Upper lobe of right lung (tissue), 1 donor: ENCODE results near the gene ATP5MC2. TPM values are rescaled to one million over a fixed set of nuclear protein-coding genes. Genes with fewer than 3 reads are reported as not detected.

Experiments used
- ATAC-seq: fragments of 200-7000 bp; cut with Tn5 transposase; one replicate; pipeline ENCODE4 v1.9.1; 2020; ENCODE audit warnings: mild to moderate bottlenecking, moderate library complexity
- DNase-seq: peaks from one replicate; pipeline ENCODE4 v3.0.0-alpha.2; 2020
- H3K27ac ChIP-seq: fragments of 200-600 bp; one replicate; pipeline ENCODE4 v1.8.0; 2022
- H3K27me3 ChIP-seq: fragments of 200-600 bp; one replicate; pipeline ENCODE4 v1.8.0; 2022; ENCODE audit warnings: mild to moderate bottlenecking
- H3K36me3 ChIP-seq: fragments of 200-600 bp; one replicate; pipeline ENCODE4 v1.8.0; 2022
- H3K4me1 ChIP-seq: fragments of 200-600 bp; one replicate; pipeline ENCODE4 v1.8.0; 2022
- H3K4me3 ChIP-seq: fragments of 200-600 bp; one replicate; pipeline ENCODE4 v1.8.0; 2022; ENCODE audit warnings: mild to moderate bottlenecking
- H3K9me3 ChIP-seq: fragments of 200-600 bp; one replicate; pipeline ENCODE4 v1.8.0; 2022
- intact Hi-C: fragments of 100-400 bp; cut with DNase I; formaldehyde crosslinking; loops from one replicate; pipeline ENCODE4 v1.11.0; 2022
- total RNA-seq: library from RNA; stranded (reverse); fragmentation: NEBNext Ultra II Directional; extraction: Animal tissue kit (Norgen Biotek cat#: 25700); gene quantifications from one replicate; pipeline ENCODE4 v1.2.1, GENCODE V29; 2021
- TF ChIP-seq, protein P1 (sequence below): fragments of 200-600 bp; IDR thresholded peaks from one replicate; pipeline ENCODE4 v1.8.0; 2022; ENCODE audit warnings: antibody characterized with exemption
- donor health status: DM: no; HTN: yes; CAD: no; lungs with severe emphysema.

The ATP5MC2 gene
- total RNA-seq, 1 donor from 2014 or later, result 236 TPM

DNA sequence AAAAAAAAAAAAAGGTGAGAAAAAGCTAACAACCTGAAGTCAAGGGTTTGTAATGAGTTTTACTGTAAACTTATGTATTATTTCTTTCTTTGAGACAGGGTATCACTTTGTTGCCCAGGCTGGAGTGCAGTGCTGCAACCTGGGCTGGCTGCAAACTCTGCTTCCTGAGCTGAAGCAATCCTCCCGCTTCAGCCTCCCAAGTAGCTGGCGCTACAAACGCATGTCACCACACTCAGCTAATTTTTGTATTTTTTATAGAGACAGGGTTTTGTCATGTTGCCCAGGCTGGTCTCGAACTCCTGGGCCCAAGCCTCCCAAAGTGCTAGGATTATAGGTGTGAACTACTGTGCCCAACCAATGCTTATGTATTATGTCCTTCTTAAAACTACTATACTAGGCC, 58.9 kb downstream of the ATP5MC2 start:
- Histone ChIP-seq H3K27me3 (no peaks in the 10 kb centered on the region), H3K9me3 (no peaks in the 10 kb centered on the region), H3K27ac (no peak overlapping the region), H3K36me3 (peaks cover 10% of the 10 kb centered on the region), H3K4me3 (no peak overlapping the region), H3K4me1 (peaks cover 52% of the 10 kb centered on the region)
- DNase-seq (peak; percentile 25), ATAC-seq (no peak)
- intact Hi-C loops, result loop anchor here (10.0 kb wide), 1 partner anchor 72 kb away; no protein-coding TSS in a partner anchor
- TF ChIP-seq, protein P1, sequence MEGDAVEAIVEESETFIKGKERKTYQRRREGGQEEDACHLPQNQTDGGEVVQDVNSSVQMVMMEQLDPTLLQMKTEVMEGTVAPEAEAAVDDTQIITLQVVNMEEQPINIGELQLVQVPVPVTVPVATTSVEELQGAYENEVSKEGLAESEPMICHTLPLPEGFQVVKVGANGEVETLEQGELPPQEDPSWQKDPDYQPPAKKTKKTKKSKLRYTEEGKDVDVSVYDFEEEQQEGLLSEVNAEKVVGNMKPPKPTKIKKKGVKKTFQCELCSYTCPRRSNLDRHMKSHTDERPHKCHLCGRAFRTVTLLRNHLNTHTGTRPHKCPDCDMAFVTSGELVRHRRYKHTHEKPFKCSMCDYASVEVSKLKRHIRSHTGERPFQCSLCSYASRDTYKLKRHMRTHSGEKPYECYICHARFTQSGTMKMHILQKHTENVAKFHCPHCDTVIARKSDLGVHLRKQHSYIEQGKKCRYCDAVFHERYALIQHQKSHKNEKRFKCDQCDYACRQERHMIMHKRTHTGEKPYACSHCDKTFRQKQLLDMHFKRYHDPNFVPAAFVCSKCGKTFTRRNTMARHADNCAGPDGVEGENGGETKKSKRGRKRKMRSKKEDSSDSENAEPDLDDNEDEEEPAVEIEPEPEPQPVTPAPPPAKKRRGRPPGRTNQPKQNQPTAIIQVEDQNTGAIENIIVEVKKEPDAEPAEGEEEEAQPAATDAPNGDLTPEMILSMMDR, result no peak

Other genes starting within 250 kb of the ATP5MC2 start
- 172 TPM for gene PRR13, start 234.3 kb downstream of the ATP5MC2 start, total RNA-seq
- 727 TPM for gene PCBP2, start 224.0 kb downstream of the ATP5MC2 start, total RNA-seq
- gene MAP3K12, start 176.6 kb downstream of the ATP5MC2 start, total RNA-seq, result 22.3 TPM
- gene TARBP2, start 174.8 kb downstream of the ATP5MC2 start, total RNA-seq, result 33.1 TPM
- gene NPFF, start 168.6 kb downstream of the ATP5MC2 start, total RNA-seq, result not detected
- gene ATF7, start 49.7 kb downstream of the ATP5MC2 start, total RNA-seq, result 54.0 TPM
- gene CALCOCO1, start 51.4 kb upstream of the ATP5MC2 start, total RNA-seq, result 191 TPM
- not detected for gene CISTR, start 75.9 kb upstream of the ATP5MC2 start, total RNA-seq